H1 (cell line): ENCODE measurements around the gene SLC66A2. TPM values are rescaled to one million over a fixed set of nuclear protein-coding genes. Genes with fewer than 3 reads are reported as not detected.
A peak's percentile ranks its signal among the peaks of the same experiment; 100 is the strongest.

Source experiments
- CTCF ChIA-PET: fragments of 300-600 bp; sonication (Branson Sonifier 250); formaldehyde crosslinking; loops from one replicate; lab custom pipeline; 2021; ENCODE audit not compliant: partially characterized antibody; lab: Charles Lee
- POLR2A ChIA-PET: fragments of 300-600 bp; sonication (Branson Sonifier 250); formaldehyde crosslinking; loops from one replicate; lab custom pipeline; 2021; ENCODE audit warnings: inconsistent platforms; ENCODE audit not compliant: partially characterized antibody; lab: Charles Lee
- DNase-seq, 2 experiments: peaks; one replicate each; pipeline versions ENCODE4 v3.0.0 to v3.0.0-alpha.2; 2010 to 2022; ENCODE audit warnings: low spot score in 2 of 2, low read depth in 1 of 2, mixed read lengths in 1 of 2
- FAIRE-seq: peaks from 2 replicates; lab custom pipeline; 2011; peaks lifted over from hg19 to GRCh38; lab: Jason Lieb, UNC
- H2AFZ ChIP-seq: 2 replicates; pipeline ENCODE4 v1.8.1; 2012; ENCODE audit warnings: low read length, inconsistent platforms
- H2AK5ac ChIP-seq: 2 replicates; pipeline ENCODE4 v1.6.1; 2013; ENCODE audit warnings: low read depth, low read length
- H2BK120ac ChIP-seq: replicated peaks from 2 replicates; pipeline ENCODE3; 2013; ENCODE audit warnings: low read depth, low read length, inconsistent platforms
- H2BK12ac ChIP-seq: 2 replicates; pipeline ENCODE4 v1.6.1; 2013; ENCODE audit warnings: low read depth, low read length
- H2BK15ac ChIP-seq: 2 replicates; pipeline ENCODE4 v1.6.1; 2013; ENCODE audit warnings: low read length
- H2BK20ac ChIP-seq: 2 replicates; pipeline ENCODE4 v1.6.1; 2013; ENCODE audit warnings: low read length
- H2BK5ac ChIP-seq: 2 replicates; pipeline ENCODE4 v1.6.1; 2013; ENCODE audit warnings: low read depth, low read length
- H3K14ac ChIP-seq: 2 replicates; pipeline ENCODE4 v1.6.1; 2013; ENCODE audit warnings: inconsistent platforms; ENCODE audit not compliant: insufficient read length
- H3K18ac ChIP-seq: 2 replicates; pipeline ENCODE4 v1.6.1; 2013; ENCODE audit warnings: low read length; ENCODE audit errors: extremely low read depth
- H3K23ac ChIP-seq: 2 replicates; pipeline ENCODE4 v1.6.1; 2013; ENCODE audit warnings: inconsistent platforms; ENCODE audit not compliant: insufficient read length
- H3K23me2 ChIP-seq: 2 replicates; pipeline ENCODE4 v1.6.1; 2013; ENCODE audit warnings: low read depth, low read length
- H3K27ac ChIP-seq: 2 replicates; pipeline ENCODE4 v1.6.1; 2011; ENCODE audit warnings: low read depth, low read length, inconsistent platforms
- H3K27me3 ChIP-seq, 4 experiments: replicated peaks in 1 of 4; 1 replicate in 1 of 4; 2 replicates in 3 of 4; pipeline versions ENCODE4 v1.6.1 to v1.8.1; 2011 to 2013; ENCODE audit warnings: low read length in 3 of 4, mild to moderate bottlenecking in 3 of 4, inconsistent platforms in 2 of 4, mixed read lengths in 2 of 4, moderate library complexity in 1 of 4; ENCODE audit not compliant: control insufficient read depth in 3 of 4, insufficient read depth in 3 of 4; ENCODE audit errors: extremely low read depth in 1 of 4
- H3K36me3 ChIP-seq, 4 experiments: 2 replicates each; pipeline versions ENCODE4 v1.6.1 to v1.8.1; 2011 to 2013; ENCODE audit warnings: mild to moderate bottlenecking in 4 of 4, low read length in 3 of 4, moderate library complexity in 2 of 4, control low read depth in 1 of 4, inconsistent platforms in 1 of 4; ENCODE audit not compliant: insufficient read depth in 4 of 4, control insufficient read depth in 2 of 4
- H3K4ac ChIP-seq: replicated peaks from 2 replicates; pipeline ENCODE3; 2013; ENCODE audit warnings: low read length, low read depth, mixed read lengths, inconsistent platforms; ENCODE audit not compliant: insufficient read length
- H3K4me1 ChIP-seq, 4 experiments: replicated peaks in 1 of 4; 1 replicate in 1 of 4; 2 replicates in 3 of 4; pipeline versions ENCODE4 v1.6.1 to v1.8.1; 2011 to 2013; ENCODE audit warnings: low read length in 3 of 4, inconsistent platforms in 2 of 4, mixed read lengths in 1 of 4; ENCODE audit not compliant: insufficient read depth in 4 of 4, control insufficient read depth in 3 of 4
- H3K4me2 ChIP-seq, 2 experiments: 2 replicates each; pipeline versions ENCODE4 v1.6.1 to v1.8.1; 2011 to 2013; ENCODE audit warnings: low read depth in 2 of 2, low read length in 2 of 2, control low read depth in 1 of 2, inconsistent platforms in 1 of 2, mild to moderate bottlenecking in 1 of 2; ENCODE audit not compliant: insufficient read depth in 1 of 2
- H3K4me3 ChIP-seq, 4 experiments: fragments of 200-600, 300-600 bp in 1 of 4; sonication (generic), shearing (Covaris generic), sonication (Bioruptor Twin) in 1 of 4; 2 replicates each; pipeline versions ENCODE4 v1.5.1 to v1.8.1; 2011 to 2016; ENCODE audit warnings: low read length in 4 of 4, low read depth in 3 of 4, control low read depth in 2 of 4, inconsistent platforms in 2 of 4, mild to moderate bottlenecking in 2 of 4, mixed read lengths in 1 of 4, moderate library complexity in 1 of 4; ENCODE audit not compliant: insufficient read depth in 2 of 4; ENCODE audit errors: extremely low read depth in 1 of 4
- H3K56ac ChIP-seq: replicated peaks from 2 replicates; pipeline ENCODE3; 2013; ENCODE audit warnings: low read depth, mild to moderate bottlenecking, mixed read lengths, low read length, inconsistent platforms; ENCODE audit not compliant: insufficient read length
- H3K79me1 ChIP-seq: 2 replicates; pipeline ENCODE4 v1.6.1; 2013; ENCODE audit warnings: low read depth, low read length, control low read depth
- H3K79me2 ChIP-seq, 2 experiments: 2 replicates each; pipeline versions ENCODE4 v1.6.1 to v1.8.1; 2012 to 2013; ENCODE audit warnings: low read length in 2 of 2, mild to moderate bottlenecking in 2 of 2, inconsistent platforms in 1 of 2; ENCODE audit not compliant: insufficient read depth in 2 of 2, control insufficient read depth in 1 of 2
- H3K9ac ChIP-seq, 4 experiments: replicated peaks in 1 of 4; 1 replicate in 1 of 4; 2 replicates in 3 of 4; pipeline versions ENCODE4 v1.6.1 to v1.8.1; 2011 to 2013; ENCODE audit warnings: low read depth in 3 of 4, low read length in 3 of 4, control low read depth in 2 of 4, mild to moderate bottlenecking in 2 of 4, moderate library complexity in 2 of 4, inconsistent platforms in 1 of 4; ENCODE audit errors: extremely low read depth in 1 of 4
- H3K9me3 ChIP-seq, 2 experiments: 2 replicates each; pipeline versions ENCODE4 v1.6.1 to v1.8.1; 2012 to 2013; ENCODE audit warnings: mild to moderate bottlenecking in 2 of 2, moderate library complexity in 2 of 2, control low read depth in 1 of 2, inconsistent platforms in 1 of 2, low read depth in 1 of 2, low read length in 1 of 2, mixed read lengths in 1 of 2; ENCODE audit not compliant: insufficient read depth in 2 of 2
- H4K20me1 ChIP-seq, 2 experiments: replicated peaks in 1 of 2; 2 replicates each; pipeline versions ENCODE3 to v1.8.1; 2011 to 2013; ENCODE audit warnings: inconsistent platforms in 2 of 2, low read length in 2 of 2, mild to moderate bottlenecking in 1 of 2; ENCODE audit not compliant: insufficient read depth in 2 of 2, control insufficient read depth in 1 of 2
- H4K5ac ChIP-seq: 2 replicates; pipeline ENCODE4 v1.6.1; 2013; ENCODE audit warnings: low read length, low read depth, mixed read lengths, inconsistent platforms; ENCODE audit not compliant: insufficient read length
- H4K8ac ChIP-seq: 2 replicates; pipeline ENCODE4 v1.8.0; 2013; ENCODE audit warnings: mild to moderate bottlenecking, moderate library complexity, low read length, inconsistent platforms; ENCODE audit not compliant: insufficient read depth; ENCODE audit errors: extremely low read depth
- H4K91ac ChIP-seq: replicated peaks from 2 replicates; pipeline ENCODE3; 2013; ENCODE audit warnings: low read length, mixed read lengths, inconsistent platforms; ENCODE audit not compliant: insufficient read length
- CTCF ChIP-seq, 3 experiments: IDR thresholded peaks; 1 replicate in 2 of 3; 2 replicates in 1 of 3; pipeline versions ENCODE4 v1.5.1 to v1.6.1; 2011; ENCODE audit warnings: low read length in 3 of 3, mild to moderate bottlenecking in 3 of 3, inconsistent platforms in 2 of 3, low read depth in 1 of 3, moderate library complexity in 1 of 3; ENCODE audit not compliant: insufficient read depth in 1 of 3; ENCODE audit errors: control extremely low read depth in 1 of 3
- KDM5A ChIP-seq: fragments of 200-600 bp; IDR thresholded peaks from 2 replicates; pipeline ENCODE4 v1.7.1; 2012; ENCODE audit warnings: mild to moderate bottlenecking, low read length, inconsistent platforms, mixed read lengths
- MAX ChIP-seq: IDR thresholded peaks from 2 replicates; pipeline ENCODE4 v1.6.1; 2012; ENCODE audit warnings: inconsistent platforms
- RAD21 ChIP-seq, 2 experiments: IDR thresholded peaks in 1 of 2; conservative IDR thresholded peaks in 1 of 2; 2 replicates each; pipeline ENCODE4 v1.6.1; 2011; ENCODE audit warnings: low read depth in 2 of 2, low read length in 2 of 2, improper control_type of control experiment in 1 of 2, inconsistent platforms in 1 of 2, mild to moderate bottlenecking in 1 of 2, moderate library complexity in 1 of 2
- WGBS, 2 experiments: shearing (Covaris generic) in 1 of 2; methylation state at CpG; one replicate each; pipeline versions ENCODE4 v1.1.6 to v1.1.7; 2013 to 2015; ENCODE audit warnings: low lambda C conversion rate in 2 of 2, mixed read lengths in 2 of 2, inconsistent platforms in 1 of 2, low coverage in 1 of 2, missing lambda C conversion rate in 1 of 2; ENCODE audit not compliant: insufficient replicate concordance in 2 of 2, insufficient coverage in 1 of 2, insufficient read length in 1 of 2; ENCODE audit errors: extremely low coverage in 1 of 2, missing lambda C conversion rate in 1 of 2; 5-methylcytosine and 5-hydroxymethylcytosine counted together
- polyA plus RNA-seq, 7 experiments: library from polyadenylated mRNA; depleted of rRNA in 3 of 7; stranded (reverse) in 5 of 7; unstranded in 2 of 7; fragments of >200 nt in 5 of 7; fragments of 200-250 nt in 2 of 7; gene quantifications; 1 replicate in 5 of 7; 2 replicates in 1 of 7; 4 replicates in 1 of 7; pipeline versions ENCODE4 v1.2.1 to v1.2.3, GENCODE V29; 2011 to 2013; ENCODE audit warnings: missing spikeins in 2 of 7, mixed read lengths in 2 of 7
- total RNA-seq: library from RNA; stranded (reverse); fragmentation: NEBNext Ultra II Directional; extraction: Animal tissue kit (Norgen Biotek cat#: 25700); gene quantifications from 2 replicates; pipeline ENCODE4 v1.2.1, GENCODE V29; 2021

The SLC66A2 gene
- total and polyA plus RNA-seq, 2 of the 8 experiments (the other 6 are each of a cell fraction or from before 2014, with no cell fraction given) = 15.0 to 18.9 TPM

- H3K79me1 ChIP-seq = peaks cover 5% of the 10 kb centered on the region
- H3K4me3 ChIP-seq = no peak overlapping the region
- TF ChIP-seq KDM5A = no peak
- TF ChIP-seq RAD21 (IDR thresholded peaks at IDR 0.05 in 1 of 2, conservative IDR thresholded peaks at IDR 0.05 in 1 of 2; ENCODE audit: low read depth in 2 of 2, low read length in 2 of 2) = peak; percentile 5 to 39; a peak in 2 of 4 replicates
- TF ChIP-seq CTCF (IDR thresholded peaks at IDR 0.05; ENCODE audit: control extremely low read depth in 1 of 3, insufficient read depth in 1 of 3, low read depth in 1 of 3, low read length in 3 of 3) = peak in 1 of 3 experiments; percentile 19; a peak in 2 of 4 replicates
- no peak for TF ChIP-seq MAX
- no peak overlapping the region; the same call in 1 of the 2 replicates for H4K8ac ChIP-seq
- ChIA-PET CTCF (interaction anchor here (0.6 to 2.7 kb wide), 23 partner anchors 8 to 316 kb away, joined by 3 to 19 read pairs (median 3); no protein-coding TSS in a partner anchor), POLR2A (no interaction called here)
- DNase-seq (peak in 1 of 2 experiments; percentile 44), FAIRE-seq (no peak)
- H3K79me2 ChIP-seq = peaks cover 0 to 8% of the 10 kb centered on the region in 2 experiments; a peak in 1 of 4 replicates
- H3K27me3 ChIP-seq = no peaks in the 10 kb centered on the region; a peak in 1 of 7 replicates
- no peaks in the 10 kb centered on the region; a peak in 1 of 8 replicates for H3K36me3 ChIP-seq
- H3K4ac ChIP-seq = no peak overlapping the region
- no peak overlapping the region for H2BK12ac ChIP-seq
- peaks cover 3 to 9% of the 10 kb centered on the region in 2 experiments; a peak in 2 of 4 replicates for H3K9me3 ChIP-seq
- H4K91ac ChIP-seq = no peak overlapping the region
- no peaks in the 10 kb centered on the region for H3K23me2 ChIP-seq
- H3K18ac ChIP-seq = no peak overlapping the region
- no peak overlapping the region for H3K4me2 ChIP-seq
- no peak overlapping the region for H3K14ac ChIP-seq
- no peak overlapping the region for H2BK120ac ChIP-seq
- no peak overlapping the region for H2AK5ac ChIP-seq
- no peak overlapping the region for H3K9ac ChIP-seq
- H3K56ac ChIP-seq = no peak overlapping the region
- H3K27ac ChIP-seq = no peak overlapping the region
- H3K4me1 ChIP-seq = no peaks in the 10 kb centered on the region
- H2BK5ac ChIP-seq = no peak overlapping the region
- peaks cover 0 to 2% of the 10 kb centered on the region in 2 experiments for H4K20me1 ChIP-seq
- no peak overlapping the region for H3K23ac ChIP-seq
- WGBS, 2 experiments = 88% methylated on average over 8 of the region's 8 CpGs; no CpG with 5 or more reads in 1 of the 2 experiments
- H2BK15ac ChIP-seq = no peak overlapping the region
- no peak overlapping the region for H4K5ac ChIP-seq
- H2AFZ ChIP-seq = no peak overlapping the region
- H2BK20ac ChIP-seq = no peak overlapping the region
These were observed 16.9 kb downstream of the SLC66A2 start for GRCh38 chr18:79934311-79935097.
